Subcutaneous abdominal adipose tissue (tissue), 5 donors: Measurements from ENCODE around the gene SDR39U1.
"Not testable (repeated sequence)": the region's sequence is repeated elsewhere in the genome, so short reads cannot be mapped to it uniquely, and the experiment has no call there.

Source experiments
- H3K27ac ChIP-seq: one replicate; pipeline ENCODE4 v1.7.0; 2013; ENCODE audit warnings: low read depth, mild to moderate bottlenecking, inconsistent platforms, low read length, moderate library complexity
- H3K27me3 ChIP-seq, 5 donors: one replicate each; pipeline ENCODE4 v1.7.0; 2013; ENCODE audit warnings: low read length in 5 of 5, inconsistent platforms in 1 of 5; ENCODE audit not compliant: control insufficient read depth in 5 of 5, insufficient read depth in 4 of 5
- H3K36me3 ChIP-seq, 5 donors: one replicate each; pipeline ENCODE4 v1.7.0; 2013; ENCODE audit warnings: low read length in 5 of 5; ENCODE audit not compliant: control insufficient read depth in 5 of 5, insufficient read depth in 5 of 5
- H3K4me1 ChIP-seq, 5 donors: one replicate each; pipeline ENCODE4 v1.7.0; 2013; ENCODE audit warnings: low read length in 5 of 5, mild to moderate bottlenecking in 3 of 5, moderate library complexity in 1 of 5; ENCODE audit not compliant: control insufficient read depth in 5 of 5, insufficient read depth in 5 of 5
- H3K4me3 ChIP-seq, 5 donors: one replicate each; pipeline ENCODE4 v1.7.0; 2013; ENCODE audit warnings: low read length in 5 of 5, low read depth in 1 of 5
- H3K9ac ChIP-seq, 5 donors: one replicate each; pipeline ENCODE4 v1.7.0; 2013; ENCODE audit warnings: low read length in 5 of 5, mild to moderate bottlenecking in 4 of 5, moderate library complexity in 3 of 5
- H3K9me3 ChIP-seq, 5 donors: one replicate each; pipeline ENCODE4 v1.7.0; 2013; ENCODE audit warnings: low read length in 5 of 5; ENCODE audit not compliant: control insufficient read depth in 5 of 5
- donor health status: healthy.
- donor health status: healthy.
- donor health status: healthy.
- donor health status: healthy.
- donor health status: healthy.

Gene SDR39U1

GRCh38 chr14:24442240-24443052 is at the start of gene SDR39U1:
Gene SDR39U1 (minus strand): TSS chr14:24442776. CDS start chr14:24442769, 7 bp downstream.
- peaks cover 8 to 38% (median 34%) of the 10 kb centered on the region in 5 donors for H3K36me3 ChIP-seq
- H3K9me3 ChIP-seq, result no peaks in the 10 kb centered on the region
- peak within 1 kb of the TSS; percentile 72 to 93 (median 89) for H3K4me3 ChIP-seq
- peak within 1 kb of the TSS; percentile 100 for H3K27ac ChIP-seq
- peak within 1 kb of the TSS; percentile 88 to 97 (median 96) for H3K9ac ChIP-seq
- H3K4me1 ChIP-seq, result peaks cover 7 to 50% (median 39%) of the 10 kb centered on the region in 5 donors
- H3K27me3 ChIP-seq, result no peaks in the 10 kb centered on the region

GRCh38 chr14:24491586-24492408 is 49.2 kb upstream of the SDR39U1 start:
- H3K9ac ChIP-seq, H3K36me3 ChIP-seq, H3K9me3 ChIP-seq, H3K4me1 ChIP-seq, H3K27ac ChIP-seq, H3K27me3 ChIP-seq, H3K4me3 ChIP-seq: not testable (repeated sequence)

GRCh38 chr14:24483604-24484252 is 41.2 kb upstream of the SDR39U1 start:
- peaks cover 0 to 2% (median 0%) of the 10 kb centered on the region in 5 donors for H3K27me3 ChIP-seq

GRCh38 chr14:24482699-24483303 is 40.2 kb upstream of the SDR39U1 start:
- not testable (repeated sequence) for H3K9ac ChIP-seq, H3K4me3 ChIP-seq, H3K27me3 ChIP-seq, H3K9me3 ChIP-seq, H3K36me3 ChIP-seq, H3K4me1 ChIP-seq, H3K27ac ChIP-seq

More at GRCh38 chr14:24483604-24484252, 41.2 kb upstream of the SDR39U1 start:
- Histone ChIP-seq H3K9me3 (peaks cover 0 to 8% (median 0%) of the 10 kb centered on the region in 5 donors), H3K9ac (no peak overlapping the region), H3K4me1 (peaks cover 0 to 6% (median 0%) of the 10 kb centered on the region in 5 donors), H3K36me3 (no peaks in the 10 kb centered on the region), H3K4me3 (no peak overlapping the region), H3K27ac (no peak overlapping the region)

GRCh38 chr14:24481622-24482324 is 39.2 kb upstream of the SDR39U1 start:
- Histone ChIP-seq H3K9me3 (peaks cover 0 to 8% (median 0%) of the 10 kb centered on the region in 5 donors), H3K9ac (peak overlapping the region in 1 of 5 donors; percentile 46), H3K27me3 (peaks cover 0 to 2% (median 0%) of the 10 kb centered on the region in 5 donors), H3K4me1 (peaks cover 0 to 6% (median 0%) of the 10 kb centered on the region in 5 donors), H3K4me3 (no peak overlapping the region), H3K27ac (no peak overlapping the region), H3K36me3 (no peaks in the 10 kb centered on the region)

- H3K9me3 ChIP-seq, H3K27me3 ChIP-seq, H3K4me1 ChIP-seq, H3K9ac ChIP-seq, H3K36me3 ChIP-seq, H3K27ac ChIP-seq, H3K4me3 ChIP-seq: not testable (repeated sequence)
Observed at GRCh38 chr14:24479999-24480398, 37.4 kb upstream of the SDR39U1 start.

DNA sequence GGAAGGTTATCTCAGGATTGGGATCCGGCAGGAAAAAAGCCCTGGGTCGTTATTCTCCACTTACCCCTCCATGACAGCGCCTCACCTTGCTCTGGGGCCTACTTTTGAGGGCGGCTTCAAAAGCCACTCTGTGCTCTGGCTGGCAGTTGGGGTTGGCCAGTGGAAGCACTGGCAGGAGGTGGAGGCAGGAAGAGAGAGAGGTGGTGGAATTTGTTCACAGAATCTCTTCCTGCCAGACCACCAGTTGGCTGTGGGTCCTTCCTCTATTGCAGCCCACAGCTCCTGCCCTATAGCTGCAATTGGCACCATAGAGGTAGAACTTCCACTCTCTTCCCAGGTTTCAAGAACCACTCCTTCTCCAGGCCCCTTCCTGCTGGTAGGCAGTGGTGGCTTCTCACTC is 32.7 kb upstream of the SDR39U1 start:
- Histone ChIP-seq H3K4me3 (no peak overlapping the region), H3K27me3 (no peaks in the 10 kb centered on the region), H3K36me3 (peaks cover 0 to 5% (median 0%) of the 10 kb centered on the region in 5 donors), H3K27ac (no peak overlapping the region), H3K9me3 (peaks cover 0 to 4% (median 0%) of the 10 kb centered on the region in 5 donors), H3K4me1 (no peaks in the 10 kb centered on the region), H3K9ac (no peak overlapping the region)

GRCh38 chr14:24473211-24473610 is 30.6 kb upstream of the SDR39U1 start:
- Histone ChIP-seq H3K4me1 (no peaks in the 10 kb centered on the region), H3K9me3 (peaks cover 0 to 4% (median 0%) of the 10 kb centered on the region in 5 donors), H3K9ac (no peak overlapping the region), H3K4me3 (no peak overlapping the region), H3K27ac (no peak overlapping the region), H3K27me3 (no peaks in the 10 kb centered on the region), H3K36me3 (peaks cover 0 to 5% (median 0%) of the 10 kb centered on the region in 5 donors)

GRCh38 chr14:24470450-24470849 is 27.9 kb upstream of the SDR39U1 start:
- not testable (repeated sequence) for H3K4me1 ChIP-seq, H3K27ac ChIP-seq, H3K9me3 ChIP-seq, H3K9ac ChIP-seq, H3K36me3 ChIP-seq, H3K4me3 ChIP-seq, H3K27me3 ChIP-seq
